HepG2 (cell line): ENCODE data around the gene CCL19. TPM values are rescaled to one million over a fixed set of nuclear protein-coding genes. Genes with fewer than 3 reads are reported as not detected.

Source experiments
- ATAD3A ChIP-seq: sonication (generic); formaldehyde crosslinking; IDR thresholded peaks from 2 replicates; pipeline ENCODE4 v1.4.0; 2020; ENCODE audit warnings: missing genetic modification reagents
- ATF3 ChIP-seq: sonication (generic); formaldehyde crosslinking; IDR thresholded peaks from 2 replicates; pipeline ENCODE4 v1.4.0; 2020; ENCODE audit warnings: missing genetic modification reagents
- ATF4 ChIP-seq, 2 experiments: fragments of 450-650 bp in 1 of 2; sonication (generic) in 1 of 2; formaldehyde crosslinking; IDR thresholded peaks; 2 replicates each; pipeline versions ENCODE4 v1.5.0 to v1.8.0; 2020 to 2022; ENCODE audit warnings: mild to moderate bottlenecking in 1 of 2, missing genetic modification reagents in 1 of 2
- ATF7 ChIP-seq, 2 experiments: fragments of 450-650 bp in 1 of 2; sonication (generic) in 1 of 2; formaldehyde crosslinking in 1 of 2; IDR thresholded peaks; 2 replicates each; pipeline versions ENCODE4 v1.4.0 to v1.6.1; 2016 to 2020; ENCODE audit warnings: antibody characterized with exemption in 1 of 2, mild to moderate bottlenecking in 1 of 2, missing genetic modification reagents in 1 of 2
- DPF2 ChIP-seq: sonication (generic); formaldehyde crosslinking; IDR thresholded peaks from 2 replicates; pipeline ENCODE4 v1.4.0; 2020; ENCODE audit warnings: mild to moderate bottlenecking, low read depth, missing genetic modification reagents, borderline replicate concordance
- RELA ChIP-seq: sonication (generic); formaldehyde crosslinking; IDR thresholded peaks from 2 replicates; pipeline ENCODE4 v1.4.0; 2020; ENCODE audit warnings: missing genetic modification reagents
- RFX1 ChIP-seq: fragments of 450-650 bp; IDR thresholded peaks from 2 replicates; pipeline ENCODE4 v1.6.1; 2017
- SETDB1 ChIP-seq: sonication (generic); formaldehyde crosslinking; IDR thresholded peaks from 2 replicates; pipeline ENCODE4 v1.5.1; 2020; ENCODE audit warnings: missing genetic modification reagents, mild to moderate bottlenecking, borderline replicate concordance
- SNAPC2 ChIP-seq: sonication (generic); formaldehyde crosslinking; IDR thresholded peaks from 2 replicates; pipeline ENCODE4 v1.8.1; 2022; ENCODE audit warnings: mild to moderate bottlenecking, missing genetic modification reagents
- SP140L ChIP-seq: sonication (generic); formaldehyde crosslinking; IDR thresholded peaks from 2 replicates; pipeline ENCODE4 v1.4.0; 2020; ENCODE audit warnings: missing genetic modification reagents, borderline replicate concordance
- SUZ12 ChIP-seq: fragments of 150-350 bp; IDR thresholded peaks from 2 replicates; pipeline ENCODE4 v1.6.1; 2014; ENCODE audit warnings: low read depth, low read length
- YY1 ChIP-seq: IDR thresholded peaks from 2 replicates; pipeline ENCODE4 v1.6.1; 2011; ENCODE audit warnings: low read length, low read depth, moderate library complexity, mild to moderate bottlenecking; ENCODE audit not compliant: insufficient read depth, insufficient replicate concordance
- ZNF383 ChIP-seq: sonication (generic); formaldehyde crosslinking; IDR thresholded peaks from 2 replicates; pipeline ENCODE4 v1.4.0; 2020; ENCODE audit warnings: missing genetic modification reagents, mild to moderate bottlenecking, borderline replicate concordance
- ZNF432 ChIP-seq: sonication (generic); formaldehyde crosslinking; IDR thresholded peaks from 2 replicates; pipeline ENCODE4 v1.5.0; 2020; ENCODE audit warnings: missing genetic modification reagents, mild to moderate bottlenecking, borderline replicate concordance
- ZNF879 ChIP-seq: sonication (generic); formaldehyde crosslinking; IDR thresholded peaks from 2 replicates; pipeline ENCODE4 v1.8.1; 2023; ENCODE audit warnings: missing genetic modification reagents
- polyA plus RNA-seq, 8 experiments: library from polyadenylated mRNA; depleted of rRNA in 3 of 8; stranded (reverse) in 7 of 8; unstranded in 1 of 8; fragments of >200 nt; fragmentation: Illumina TruSeq in 4 of 8; extraction: Trizol in 4 of 8; gene quantifications; 2 replicates each; pipeline versions ENCODE4 v1.2.1 to v1.2.3, GENCODE V29; 2011 to 2016; ENCODE audit warnings: low read depth in 4 of 8, missing spikeins in 1 of 8, mixed read lengths in 1 of 8; ENCODE audit not compliant: insufficient read depth in 1 of 8
- total RNA-seq, 5 experiments: library from RNA; depleted of rRNA; stranded (reverse); fragments of >200 nt; fragmentation: Illumina TruSeq; extraction: Trizol; gene quantifications; 2 replicates each; pipeline ENCODE4 v1.2.3, GENCODE V29; 2016; ENCODE audit warnings: low read depth in 1 of 5
- TF ChIP-seq, protein P1 (sequence below): sonication (generic); formaldehyde crosslinking; IDR thresholded peaks from 2 replicates; pipeline ENCODE4 v1.8.1; 2023; ENCODE audit warnings: mild to moderate bottlenecking, inconsistent platforms, moderate library complexity, missing genetic modification reagents, borderline replicate concordance
- TF ChIP-seq, protein P2 (sequence below): sonication (generic); formaldehyde crosslinking; IDR thresholded peaks from 2 replicates; pipeline ENCODE4 v1.5.0; 2020; ENCODE audit warnings: mild to moderate bottlenecking, missing genetic modification reagents, moderate library complexity
- TF ChIP-seq, protein P3 (sequence below): IDR thresholded peaks from 2 replicates; pipeline ENCODE4 v1.6.1; 2018; ENCODE audit warnings: missing genetic modification reagents, mild to moderate bottlenecking, missing compliant biosample characterization
- TF ChIP-seq, protein P4 (sequence below): sonication (generic); formaldehyde crosslinking; conservative IDR thresholded peaks from 2 replicates; pipeline ENCODE4 v1.8.0; 2022; ENCODE audit warnings: mild to moderate bottlenecking, moderate library complexity, missing genetic modification reagents

Gene CCL19
- total and polyA plus RNA-seq, 2 of the 13 experiments (the other 11 are each of a cell fraction or from before 2014, with no cell fraction given), result not detected

DNA sequence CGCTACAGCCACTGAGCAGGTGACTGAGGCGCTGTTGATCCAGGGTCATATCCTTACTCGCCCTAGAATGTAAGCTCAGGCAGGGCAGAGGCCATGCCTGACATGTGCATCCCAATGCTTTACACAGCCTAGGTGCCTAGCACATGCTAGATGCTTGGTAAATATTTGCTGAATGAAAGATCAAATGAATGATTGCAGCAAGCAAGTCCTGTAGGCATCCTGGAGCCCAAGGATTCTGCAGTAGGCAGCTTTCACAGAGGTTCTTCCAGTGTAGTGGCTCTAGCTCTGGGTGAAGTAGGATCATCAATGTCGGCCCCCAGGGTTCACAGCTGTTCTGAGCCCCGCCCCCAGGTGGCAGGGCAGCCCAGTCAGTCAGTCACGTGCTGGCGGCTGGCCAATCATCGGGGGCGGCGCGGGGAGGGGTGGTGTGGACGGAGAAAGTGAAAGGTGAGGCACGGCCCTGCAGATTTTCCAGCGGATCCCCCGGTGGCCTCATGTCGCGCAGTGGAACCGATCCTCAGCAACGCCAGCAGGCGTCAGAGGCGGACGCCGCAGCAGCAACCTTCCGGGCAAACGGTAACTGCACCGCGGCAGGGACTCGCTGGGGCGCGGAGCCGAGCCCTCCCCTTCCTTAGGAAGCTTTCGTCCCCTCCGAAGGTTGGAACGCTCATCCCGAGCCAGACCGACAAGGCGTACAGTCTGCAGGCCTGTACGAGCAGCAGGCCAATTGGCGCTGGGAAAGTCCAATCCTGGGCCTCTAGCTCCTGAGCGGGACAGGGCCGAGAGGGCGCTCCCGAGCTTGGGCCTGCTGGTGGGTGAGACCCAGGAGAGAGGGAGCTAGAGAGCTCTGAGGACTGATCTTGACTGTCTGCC is 44.6 kb downstream of the CCL19 start, which contains the start of gene GALT (continued):
- TF ChIP-seq SP140L (CRISPR knock-in tag) (no peak), ZNF879 (CRISPR knock-in tag) (0 out of 2 replicates have a peak, but pooled peaks have one; percentile 40), SNAPC2 (CRISPR knock-in tag) (no peak), RELA (CRISPR knock-in tag) (no peak), ATF4 (CRISPR knock-in tag; IDR thresholded peaks at IDR 0.05) (0 out of 4 replicates have a peak, but pooled peaks of 1 of the 2 experiments have one; percentile 4), SUZ12 (no peak), ATAD3A (CRISPR knock-in tag) (no peak), YY1 (peak; percentile 64), DPF2 (CRISPR knock-in tag) (no peak), ATF3 (no peak; the same call in 1 of the 2 replicates), ZNF383 (CRISPR knock-in tag) (no peak), SETDB1 (CRISPR knock-in tag) (no peak), RFX1 (no peak), ATF7 (IDR thresholded peaks at IDR 0.05) (no peak), ATF7 (CRISPR knock-in tag; IDR thresholded peaks at IDR 0.05) (no peak), ZNF432 (no peak)
- TF ChIP-seq, protein P1, sequence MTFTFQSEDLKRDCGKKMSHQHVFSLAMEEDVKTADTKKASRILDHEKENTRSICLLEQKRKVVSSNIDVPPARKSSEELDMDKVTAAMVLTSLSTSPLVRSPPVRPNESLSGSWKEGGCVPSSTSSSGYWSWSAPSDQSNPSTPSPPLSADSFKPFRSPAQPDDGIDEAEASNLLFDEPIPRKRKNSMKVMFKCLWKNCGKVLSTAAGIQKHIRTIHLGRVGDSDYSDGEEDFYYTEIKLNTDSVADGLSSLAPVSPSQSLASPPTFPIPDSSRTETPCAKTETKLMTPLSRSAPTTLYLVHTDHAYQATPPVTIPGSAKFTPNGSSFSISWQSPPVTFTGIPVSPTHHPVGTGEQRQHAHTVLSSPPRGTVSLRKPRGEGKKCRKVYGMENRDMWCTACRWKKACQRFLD, result no peak
- TF ChIP-seq, protein P2, sequence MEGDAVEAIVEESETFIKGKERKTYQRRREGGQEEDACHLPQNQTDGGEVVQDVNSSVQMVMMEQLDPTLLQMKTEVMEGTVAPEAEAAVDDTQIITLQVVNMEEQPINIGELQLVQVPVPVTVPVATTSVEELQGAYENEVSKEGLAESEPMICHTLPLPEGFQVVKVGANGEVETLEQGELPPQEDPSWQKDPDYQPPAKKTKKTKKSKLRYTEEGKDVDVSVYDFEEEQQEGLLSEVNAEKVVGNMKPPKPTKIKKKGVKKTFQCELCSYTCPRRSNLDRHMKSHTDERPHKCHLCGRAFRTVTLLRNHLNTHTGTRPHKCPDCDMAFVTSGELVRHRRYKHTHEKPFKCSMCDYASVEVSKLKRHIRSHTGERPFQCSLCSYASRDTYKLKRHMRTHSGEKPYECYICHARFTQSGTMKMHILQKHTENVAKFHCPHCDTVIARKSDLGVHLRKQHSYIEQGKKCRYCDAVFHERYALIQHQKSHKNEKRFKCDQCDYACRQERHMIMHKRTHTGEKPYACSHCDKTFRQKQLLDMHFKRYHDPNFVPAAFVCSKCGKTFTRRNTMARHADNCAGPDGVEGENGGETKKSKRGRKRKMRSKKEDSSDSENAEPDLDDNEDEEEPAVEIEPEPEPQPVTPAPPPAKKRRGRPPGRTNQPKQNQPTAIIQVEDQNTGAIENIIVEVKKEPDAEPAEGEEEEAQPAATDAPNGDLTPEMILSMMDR (CRISPR knock-in tag), result peak; percentile 84
- TF ChIP-seq, protein P3, sequence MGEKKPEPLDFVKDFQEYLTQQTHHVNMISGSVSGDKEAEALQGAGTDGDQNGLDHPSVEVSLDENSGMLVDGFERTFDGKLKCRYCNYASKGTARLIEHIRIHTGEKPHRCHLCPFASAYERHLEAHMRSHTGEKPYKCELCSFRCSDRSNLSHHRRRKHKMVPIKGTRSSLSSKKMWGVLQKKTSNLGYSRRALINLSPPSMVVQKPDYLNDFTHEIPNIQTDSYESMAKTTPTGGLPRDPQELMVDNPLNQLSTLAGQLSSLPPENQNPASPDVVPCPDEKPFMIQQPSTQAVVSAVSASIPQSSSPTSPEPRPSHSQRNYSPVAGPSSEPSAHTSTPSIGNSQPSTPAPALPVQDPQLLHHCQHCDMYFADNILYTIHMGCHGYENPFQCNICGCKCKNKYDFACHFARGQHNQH (CRISPR knock-in tag), result peak; percentile 71; the same call in 1 of the 2 replicates
- TF ChIP-seq, protein P4, sequence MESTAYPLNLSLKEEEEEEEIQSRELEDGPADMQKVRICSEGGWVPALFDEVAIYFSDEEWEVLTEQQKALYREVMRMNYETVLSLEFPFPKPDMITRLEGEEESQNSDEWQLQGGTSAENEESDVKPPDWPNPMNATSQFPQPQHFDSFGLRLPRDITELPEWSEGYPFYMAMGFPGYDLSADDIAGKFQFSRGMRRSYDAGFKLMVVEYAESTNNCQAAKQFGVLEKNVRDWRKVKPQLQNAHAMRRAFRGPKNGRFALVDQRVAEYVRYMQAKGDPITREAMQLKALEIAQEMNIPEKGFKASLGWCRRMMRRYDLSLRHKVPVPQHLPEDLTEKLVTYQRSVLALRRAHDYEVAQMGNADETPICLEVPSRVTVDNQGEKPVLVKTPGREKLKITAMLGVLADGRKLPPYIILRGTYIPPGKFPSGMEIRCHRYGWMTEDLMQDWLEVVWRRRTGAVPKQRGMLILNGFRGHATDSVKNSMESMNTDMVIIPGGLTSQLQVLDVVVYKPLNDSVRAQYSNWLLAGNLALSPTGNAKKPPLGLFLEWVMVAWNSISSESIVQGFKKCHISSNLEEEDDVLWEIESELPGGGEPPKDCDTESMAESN, result peak; percentile 85
